HEK293 (cell line): ENCODE data around the gene DHRS11.

ENCODE experiments used
- HOXC10 ChIP-seq: sonication (generic); formaldehyde crosslinking; IDR thresholded peaks from 2 replicates; pipeline ENCODE4 v1.8.1; 2023; ENCODE audit warnings: mild to moderate bottlenecking, missing genetic modification reagents
- KLF8 ChIP-seq: fragments of 450-650 bp; formaldehyde crosslinking; IDR thresholded peaks from 2 replicates; pipeline ENCODE4 v1.5.1; 2016; ENCODE audit warnings: missing biosample characterization, missing genetic modification characterization
- PRDM10 ChIP-seq: fragments of 450-650 bp; formaldehyde crosslinking; IDR thresholded peaks from 2 replicates; pipeline ENCODE4 v1.5.1; 2016; ENCODE audit warnings: missing biosample characterization, missing genetic modification characterization
- PRDM4 ChIP-seq: fragments of 450-650 bp; formaldehyde crosslinking; IDR thresholded peaks from 2 replicates; pipeline ENCODE4 v1.5.1; 2017; ENCODE audit warnings: missing biosample characterization, missing genetic modification characterization
- ZEB2 ChIP-seq: fragments of 450-650 bp; formaldehyde crosslinking; IDR thresholded peaks from 2 replicates; pipeline ENCODE4 v1.5.1; 2016; ENCODE audit warnings: missing biosample characterization, missing genetic modification characterization
- ZFP69B ChIP-seq: fragments of 450-650 bp; formaldehyde crosslinking; IDR thresholded peaks from 2 replicates; pipeline ENCODE4 v1.5.1; 2016; ENCODE audit warnings: missing biosample characterization, missing genetic modification characterization
- ZNF155 ChIP-seq: fragments of 450-650 bp; formaldehyde crosslinking; IDR thresholded peaks from 2 replicates; pipeline ENCODE4 v1.5.1; 2016; ENCODE audit warnings: missing biosample characterization, missing genetic modification characterization
- ZNF174 ChIP-seq: fragments of 450-650 bp; formaldehyde crosslinking; IDR thresholded peaks from 2 replicates; pipeline ENCODE4 v1.5.0; 2017; ENCODE audit warnings: missing biosample characterization, mild to moderate bottlenecking, missing genetic modification characterization
- ZNF221 ChIP-seq: fragments of 450-650 bp; formaldehyde crosslinking; IDR thresholded peaks from 2 replicates; pipeline ENCODE4 v1.5.1; 2017; ENCODE audit warnings: missing biosample characterization, missing genetic modification characterization, borderline replicate concordance
- ZNF473 ChIP-seq: fragments of 450-650 bp; formaldehyde crosslinking; IDR thresholded peaks from 2 replicates; pipeline ENCODE4 v1.5.1; 2017; ENCODE audit warnings: missing biosample characterization, missing genetic modification characterization
- ZNF521 ChIP-seq: fragments of 450-650 bp; formaldehyde crosslinking; IDR thresholded peaks from 2 replicates; pipeline ENCODE4 v1.5.1; 2017; ENCODE audit warnings: missing biosample characterization, mild to moderate bottlenecking, missing genetic modification characterization
- ZNF561 ChIP-seq: fragments of 450-650 bp; IDR thresholded peaks from 2 replicates; pipeline ENCODE4 v1.5.1; 2018; ENCODE audit warnings: missing biosample characterization, missing genetic modification characterization, borderline replicate concordance
- ZNF623 ChIP-seq: fragments of 450-650 bp; formaldehyde crosslinking; IDR thresholded peaks from 2 replicates; pipeline ENCODE4 v1.5.1; 2016; ENCODE audit warnings: missing biosample characterization, missing genetic modification characterization
- ZNF624 ChIP-seq: fragments of 450-650 bp; formaldehyde crosslinking; IDR thresholded peaks from 2 replicates; pipeline ENCODE4 v1.5.1; 2017; ENCODE audit warnings: missing biosample characterization, missing genetic modification characterization
- ZSCAN30 ChIP-seq: fragments of 450-650 bp; IDR thresholded peaks from 2 replicates; pipeline ENCODE4 v1.5.1; 2018; ENCODE audit warnings: missing biosample characterization, mild to moderate bottlenecking, missing genetic modification characterization, moderate library complexity
- ZSCAN5A ChIP-seq: fragments of 450-650 bp; formaldehyde crosslinking; IDR thresholded peaks from 2 replicates; pipeline ENCODE4 v1.5.1; 2016; ENCODE audit warnings: missing biosample characterization, missing genetic modification characterization
- TF ChIP-seq, protein P1 (sequence below): fragments of 450-650 bp; formaldehyde crosslinking; IDR thresholded peaks from 2 replicates; pipeline ENCODE4 v1.5.1; 2016; ENCODE audit warnings: missing biosample characterization, missing genetic modification characterization
- TF ChIP-seq, protein P2 (sequence below): fragments of 450-650 bp; formaldehyde crosslinking; IDR thresholded peaks from 2 replicates; pipeline ENCODE4 v1.5.1; 2016; ENCODE audit warnings: missing biosample characterization, missing genetic modification characterization

The DHRS11 gene

DNA sequence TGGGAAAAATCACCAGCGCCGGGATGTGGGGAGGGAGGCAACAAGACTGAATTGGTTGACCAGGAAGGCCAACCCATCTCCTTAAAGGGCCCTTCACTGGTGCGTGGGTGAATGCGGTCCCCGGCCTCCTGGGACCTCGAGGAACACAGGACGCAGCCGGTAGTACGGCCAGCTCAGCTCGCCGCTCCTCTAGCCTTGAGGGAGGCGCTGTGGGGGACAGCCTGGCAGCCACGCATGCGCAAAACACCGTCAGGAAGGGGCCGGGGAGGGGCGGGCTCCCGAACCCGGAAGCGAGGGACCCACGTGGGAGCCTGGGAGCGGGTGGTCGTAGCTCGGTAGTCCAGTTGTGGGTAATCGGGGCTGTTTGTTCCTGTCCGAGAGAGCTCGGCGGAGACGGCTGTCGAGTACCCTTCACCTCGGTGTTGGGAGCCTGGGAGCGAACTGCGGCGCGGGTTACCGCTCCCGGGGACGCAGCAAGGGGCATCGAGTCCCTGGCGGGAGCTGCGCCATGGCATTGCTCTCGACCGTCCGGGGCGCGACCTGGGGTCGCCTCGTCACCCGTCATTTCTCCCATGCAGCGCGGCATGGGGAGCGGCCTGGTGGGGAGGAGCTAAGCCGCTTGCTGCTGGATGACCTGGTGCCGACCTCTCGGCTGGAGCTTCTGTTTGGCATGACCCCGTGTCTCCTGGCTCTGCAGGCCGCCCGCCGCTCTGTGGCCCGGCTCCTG is 9.8 kb downstream of the DHRS11 start, which contains the start of gene MRM1 (continued):
- TF ChIP-seq, protein P1, sequence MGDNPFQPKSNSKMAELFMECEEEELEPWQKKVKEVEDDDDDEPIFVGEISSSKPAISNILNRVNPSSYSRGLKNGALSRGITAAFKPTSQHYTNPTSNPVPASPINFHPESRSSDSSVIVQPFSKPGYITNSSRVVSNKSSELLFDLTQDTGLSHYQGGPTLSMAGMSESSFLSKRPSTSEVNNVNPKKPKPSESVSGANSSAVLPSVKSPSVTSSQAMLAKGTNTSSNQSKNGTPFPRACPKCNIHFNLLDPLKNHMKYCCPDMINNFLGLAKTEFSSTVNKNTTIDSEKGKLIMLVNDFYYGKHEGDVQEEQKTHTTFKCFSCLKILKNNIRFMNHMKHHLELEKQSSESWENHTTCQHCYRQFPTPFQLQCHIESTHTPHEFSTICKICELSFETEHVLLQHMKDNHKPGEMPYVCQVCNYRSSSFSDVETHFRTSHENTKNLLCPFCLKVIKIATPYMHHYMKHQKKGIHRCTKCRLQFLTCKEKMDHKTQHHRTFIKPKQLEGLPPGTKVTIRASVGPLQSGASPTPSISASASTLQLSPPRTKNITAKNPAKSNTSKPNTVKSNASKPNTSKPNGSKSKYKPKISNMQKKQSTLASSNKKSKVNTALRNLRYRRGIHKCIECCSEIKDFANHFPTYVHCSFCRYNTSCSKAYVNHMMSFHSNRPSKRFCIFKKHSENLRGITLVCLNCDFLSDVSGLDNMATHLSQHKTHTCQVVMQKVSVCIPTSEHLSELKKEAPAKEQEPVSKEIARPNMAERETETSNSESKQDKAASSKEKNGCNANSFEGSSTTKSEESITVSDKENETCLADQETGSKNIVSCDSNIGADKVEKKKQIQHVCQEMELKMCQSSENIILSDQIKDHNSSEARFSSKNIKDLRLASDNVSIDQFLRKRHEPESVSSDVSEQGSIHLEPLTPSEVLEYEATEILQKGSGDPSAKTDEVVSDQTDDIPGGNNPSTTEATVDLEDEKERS (tag by site-specific recombination), result no peak
- TF ChIP-seq PRDM10, result peak; percentile 77
- no peak for TF ChIP-seq PRDM4 (tag by site-specific recombination)
- 0 out of 2 replicates have a peak, but pooled peaks have one; percentile 43 for TF ChIP-seq ZNF561
- TF ChIP-seq ZFP69B (tag by site-specific recombination), result peak; percentile 88
- TF ChIP-seq ZNF623 (tag by site-specific recombination), result no peak; the same call in 1 of the 2 replicates
- TF ChIP-seq, protein P2, sequence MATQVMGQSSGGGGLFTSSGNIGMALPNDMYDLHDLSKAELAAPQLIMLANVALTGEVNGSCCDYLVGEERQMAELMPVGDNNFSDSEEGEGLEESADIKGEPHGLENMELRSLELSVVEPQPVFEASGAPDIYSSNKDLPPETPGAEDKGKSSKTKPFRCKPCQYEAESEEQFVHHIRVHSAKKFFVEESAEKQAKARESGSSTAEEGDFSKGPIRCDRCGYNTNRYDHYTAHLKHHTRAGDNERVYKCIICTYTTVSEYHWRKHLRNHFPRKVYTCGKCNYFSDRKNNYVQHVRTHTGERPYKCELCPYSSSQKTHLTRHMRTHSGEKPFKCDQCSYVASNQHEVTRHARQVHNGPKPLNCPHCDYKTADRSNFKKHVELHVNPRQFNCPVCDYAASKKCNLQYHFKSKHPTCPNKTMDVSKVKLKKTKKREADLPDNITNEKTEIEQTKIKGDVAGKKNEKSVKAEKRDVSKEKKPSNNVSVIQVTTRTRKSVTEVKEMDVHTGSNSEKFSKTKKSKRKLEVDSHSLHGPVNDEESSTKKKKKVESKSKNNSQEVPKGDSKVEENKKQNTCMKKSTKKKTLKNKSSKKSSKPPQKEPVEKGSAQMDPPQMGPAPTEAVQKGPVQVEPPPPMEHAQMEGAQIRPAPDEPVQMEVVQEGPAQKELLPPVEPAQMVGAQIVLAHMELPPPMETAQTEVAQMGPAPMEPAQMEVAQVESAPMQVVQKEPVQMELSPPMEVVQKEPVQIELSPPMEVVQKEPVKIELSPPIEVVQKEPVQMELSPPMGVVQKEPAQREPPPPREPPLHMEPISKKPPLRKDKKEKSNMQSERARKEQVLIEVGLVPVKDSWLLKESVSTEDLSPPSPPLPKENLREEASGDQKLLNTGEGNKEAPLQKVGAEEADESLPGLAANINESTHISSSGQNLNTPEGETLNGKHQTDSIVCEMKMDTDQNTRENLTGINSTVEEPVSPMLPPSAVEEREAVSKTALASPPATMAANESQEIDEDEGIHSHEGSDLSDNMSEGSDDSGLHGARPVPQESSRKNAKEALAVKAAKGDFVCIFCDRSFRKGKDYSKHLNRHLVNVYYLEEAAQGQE, result 0 out of 2 replicates have a peak, but pooled peaks have one; percentile 23
- peak; percentile 80; the same call in 1 of the 2 replicates for TF ChIP-seq ZSCAN5A (tag by site-specific recombination)
- TF ChIP-seq ZNF221, result no peak
- 0 out of 2 replicates have a peak, but pooled peaks have one; percentile 38 for TF ChIP-seq ZEB2 (tag by site-specific recombination)
- TF ChIP-seq ZNF624 (tag by site-specific recombination), result no peak
- no peak for TF ChIP-seq ZNF521 (tag by site-specific recombination)
- no peak for TF ChIP-seq ZNF155 (tag by site-specific recombination)
- TF ChIP-seq KLF8 (tag by site-specific recombination), result peak; percentile 55
- no peak for TF ChIP-seq ZNF174 (tag by site-specific recombination)
- peak; percentile 44 for TF ChIP-seq ZSCAN30 (tag by site-specific recombination)
- TF ChIP-seq HOXC10, result peak; percentile 67; the same call in 1 of the 2 replicates
- no peak for TF ChIP-seq ZNF473 (tag by site-specific recombination)
